Endothelial cell (in vitro differentiated cells): ENCODE results near the gene RAD51B. TPM values are rescaled to one million over a fixed set of nuclear protein-coding genes. Genes with fewer than 3 reads are reported as not detected.

Experiments
- DNase-seq: peaks from one replicate; pipeline ENCODE4 v3.0.0; 2021; ENCODE audit warnings: low spot score
- H3K27ac Mint-ChIP-seq: one replicate; pipeline ENCODE4 v1.8.0; 2021; ENCODE audit warnings: mixed read lengths, inconsistent platforms; ENCODE audit not compliant: unreplicated experiment
- H3K27me3 Mint-ChIP-seq: one replicate; pipeline ENCODE4 v1.8.0; 2021; ENCODE audit warnings: mild to moderate bottlenecking, moderate library complexity, mixed read lengths, inconsistent platforms; ENCODE audit not compliant: unreplicated experiment
- H3K36me3 Mint-ChIP-seq: one replicate; pipeline ENCODE4 v1.8.0; 2021; ENCODE audit warnings: mild to moderate bottlenecking, low read depth, mixed read lengths, inconsistent platforms; ENCODE audit not compliant: unreplicated experiment
- H3K4me1 Mint-ChIP-seq: one replicate; pipeline ENCODE4 v1.8.0; 2021; ENCODE audit warnings: mild to moderate bottlenecking, mixed read lengths, inconsistent platforms; ENCODE audit not compliant: unreplicated experiment
- H3K4me3 Mint-ChIP-seq: one replicate; pipeline ENCODE4 v1.8.0; 2021; ENCODE audit warnings: mild to moderate bottlenecking, mixed read lengths, inconsistent platforms; ENCODE audit not compliant: unreplicated experiment
- H3K9me3 Mint-ChIP-seq: one replicate; pipeline ENCODE4 v1.8.0; 2021; ENCODE audit warnings: mixed read lengths, inconsistent platforms; ENCODE audit not compliant: unreplicated experiment
- CTCF ChIP-seq: fragments of 200-600 bp; sonication (generic); IDR thresholded peaks from one replicate; pipeline ENCODE4 v1.5.0; 2021; ENCODE audit warnings: antibody characterized with exemption; ENCODE audit not compliant: unreplicated experiment
- total RNA-seq: library from RNA; stranded (reverse); fragmentation: NEBNext Ultra II Directional; extraction: Animal tissue kit (Norgen Biotek cat#: 25700); gene quantifications from one replicate; pipeline ENCODE4 v1.2.1, GENCODE V29; 2021; ENCODE audit not compliant: unreplicated experiment

Gene RAD51B
- total RNA-seq, 1 donor from 2014 or later = 23.5 TPM

GRCh38 chr14:68293404-68293803, 473.8 kb downstream of the RAD51B start:
- no peak overlapping the region for H3K4me3 Mint-ChIP-seq
- H3K27me3 Mint-ChIP-seq = peaks cover 1% of the 10 kb centered on the region
- TF ChIP-seq CTCF = no peak
- H3K9me3 Mint-ChIP-seq = no peaks in the 10 kb centered on the region
- H3K27ac Mint-ChIP-seq = peak overlapping the region; percentile 88
- no peak for DNase-seq
- peaks cover 5% of the 10 kb centered on the region for H3K36me3 Mint-ChIP-seq
- peaks cover 49% of the 10 kb centered on the region for H3K4me1 Mint-ChIP-seq

- Mint-ChIP-seq H3K4me3 (no peak overlapping the region), H3K27ac (peak overlapping the region; percentile 88), H3K36me3 (peaks cover 9% of the 10 kb centered on the region), H3K27me3 (peaks cover 1% of the 10 kb centered on the region), H3K9me3 (no peaks in the 10 kb centered on the region), H3K4me1 (peaks cover 49% of the 10 kb centered on the region)
- peak; percentile 35 for DNase-seq
- TF ChIP-seq CTCF = no peak
These were observed 475.8 kb downstream of the RAD51B start for GRCh38 chr14:68295316-68295816.

- Mint-ChIP-seq H3K4me3 (no peak overlapping the region), H3K9me3 (peaks cover 2% of the 10 kb centered on the region), H3K27me3 (peaks cover 1% of the 10 kb centered on the region), H3K36me3 (peaks cover 15% of the 10 kb centered on the region), H3K4me1 (peaks cover 50% of the 10 kb centered on the region), H3K27ac (no peak overlapping the region)
- no peak for TF ChIP-seq CTCF
- no peak for DNase-seq
These were observed 477.5 kb downstream of the RAD51B start for GRCh38 chr14:68297039-68297438.

- Mint-ChIP-seq H3K27me3 (peaks cover 3% of the 10 kb centered on the region), H3K9me3 (peaks cover 6% of the 10 kb centered on the region), H3K4me1 (peaks cover 41% of the 10 kb centered on the region), H3K4me3 (peak overlapping the region; percentile 31), H3K36me3 (peaks cover 22% of the 10 kb centered on the region), H3K27ac (peak overlapping the region; percentile 65)
- no peak for TF ChIP-seq CTCF
- no peak for DNase-seq
These were observed 478.4 kb downstream of the RAD51B start for GRCh38 chr14:68297876-68298468.

- Mint-ChIP-seq H3K9me3 (peaks cover 6% of the 10 kb centered on the region), H3K4me1 (peaks cover 18% of the 10 kb centered on the region), H3K27ac (no peak overlapping the region), H3K27me3 (peaks cover 3% of the 10 kb centered on the region), H3K4me3 (no peak overlapping the region), H3K36me3 (peaks cover 28% of the 10 kb centered on the region)
- DNase-seq = no peak
- TF ChIP-seq CTCF = no peak
These were observed 481.0 kb downstream of the RAD51B start for GRCh38 chr14:68300608-68301007.
